GM23248 (cell line): Measurements from ENCODE around the gene MPG.

ENCODE experiments used
- EZH2 ChIP-seq: fragments of 200-600 bp; sonication (generic); IDR thresholded peaks from 2 replicates; pipeline ENCODE4 v1.6.1; 2018; ENCODE audit warnings: antibody characterized with exemption, mild to moderate bottlenecking; ENCODE audit not compliant: insufficient read depth, poor library complexity, severe bottlenecking
- EZH2phosphoT487 ChIP-seq: fragments of 200-600 bp; sonication (generic); IDR thresholded peaks from 2 replicates; pipeline ENCODE4 v1.6.1; 2018; ENCODE audit warnings: antibody characterized with exemption, moderate library complexity, mild to moderate bottlenecking, low read depth; ENCODE audit not compliant: insufficient read depth

GRCh38 chr16:50769-51591 lies 27.0 kb upstream of the MPG start:
- TF ChIP-seq EZH2, result no peak
- TF ChIP-seq EZH2phosphoT487, result no peak
